ENCODE measurements around the gene PSMD10.

DNA sequence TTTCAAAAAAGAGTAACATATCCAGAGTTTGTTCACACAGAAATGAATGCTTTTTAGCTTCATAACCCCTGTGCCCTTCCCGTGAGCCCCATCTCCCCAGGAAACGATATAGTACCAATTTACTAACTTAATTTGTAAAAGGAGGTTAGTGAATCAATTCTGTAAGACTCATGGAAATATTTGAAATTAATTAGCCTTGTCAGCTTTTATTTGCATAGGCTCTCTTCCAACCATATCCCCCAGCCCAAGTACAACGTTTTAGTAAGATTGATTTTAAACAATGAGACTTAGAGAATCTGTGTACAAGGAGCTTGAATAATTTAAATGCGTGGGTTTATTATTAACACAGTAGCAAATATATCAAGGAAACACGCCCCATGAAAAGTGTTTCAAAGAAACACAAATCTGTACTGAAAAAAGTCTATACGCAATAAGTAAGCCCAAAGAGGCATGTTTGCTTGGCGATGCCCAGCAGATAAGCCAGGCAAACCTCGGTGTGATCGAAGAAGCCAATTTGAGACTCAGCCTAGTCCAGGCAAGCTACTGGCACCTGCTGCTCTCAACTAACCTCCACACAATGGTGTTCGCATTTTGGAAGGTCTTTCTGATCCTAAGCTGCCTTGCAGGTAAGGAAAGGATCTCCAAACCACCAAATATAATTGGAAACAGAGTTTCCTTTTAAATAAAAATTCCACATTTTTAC lies 46.6 kb downstream of the PSMD10 start, which contains the start of gene VSIG1:
- TF ChIP-seq EZH2 (IDR thresholded peaks at IDR 0.05; ENCODE audit: borderline replicate concordance, insufficient read depth, low read length, poor library complexity, severe bottlenecking) (no peak), RAD21 (conservative IDR thresholded peaks at IDR 0.05) (no peak), EP300 (conservative IDR thresholded peaks at IDR 0.05; ENCODE audit: poor library complexity, severe bottlenecking) (no peak), POLR2AphosphoS5 (IDR thresholded peaks at IDR 0.05) (no peak), SMC3 (conservative IDR thresholded peaks at IDR 0.05; ENCODE audit: poor library complexity) (no peak), TAF1 (IDR thresholded peaks at IDR 0.05; ENCODE audit: low read depth) (no peak), MXI1 (conservative IDR thresholded peaks at IDR 0.05; ENCODE audit: poor library complexity, severe bottlenecking) (no peak)
- TF ChIP-seq, protein P1, sequence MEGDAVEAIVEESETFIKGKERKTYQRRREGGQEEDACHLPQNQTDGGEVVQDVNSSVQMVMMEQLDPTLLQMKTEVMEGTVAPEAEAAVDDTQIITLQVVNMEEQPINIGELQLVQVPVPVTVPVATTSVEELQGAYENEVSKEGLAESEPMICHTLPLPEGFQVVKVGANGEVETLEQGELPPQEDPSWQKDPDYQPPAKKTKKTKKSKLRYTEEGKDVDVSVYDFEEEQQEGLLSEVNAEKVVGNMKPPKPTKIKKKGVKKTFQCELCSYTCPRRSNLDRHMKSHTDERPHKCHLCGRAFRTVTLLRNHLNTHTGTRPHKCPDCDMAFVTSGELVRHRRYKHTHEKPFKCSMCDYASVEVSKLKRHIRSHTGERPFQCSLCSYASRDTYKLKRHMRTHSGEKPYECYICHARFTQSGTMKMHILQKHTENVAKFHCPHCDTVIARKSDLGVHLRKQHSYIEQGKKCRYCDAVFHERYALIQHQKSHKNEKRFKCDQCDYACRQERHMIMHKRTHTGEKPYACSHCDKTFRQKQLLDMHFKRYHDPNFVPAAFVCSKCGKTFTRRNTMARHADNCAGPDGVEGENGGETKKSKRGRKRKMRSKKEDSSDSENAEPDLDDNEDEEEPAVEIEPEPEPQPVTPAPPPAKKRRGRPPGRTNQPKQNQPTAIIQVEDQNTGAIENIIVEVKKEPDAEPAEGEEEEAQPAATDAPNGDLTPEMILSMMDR (IDR thresholded peaks at IDR 0.05; ENCODE audit: poor library complexity, severe bottlenecking), result no peak
- TF ChIP-seq, protein P2, sequence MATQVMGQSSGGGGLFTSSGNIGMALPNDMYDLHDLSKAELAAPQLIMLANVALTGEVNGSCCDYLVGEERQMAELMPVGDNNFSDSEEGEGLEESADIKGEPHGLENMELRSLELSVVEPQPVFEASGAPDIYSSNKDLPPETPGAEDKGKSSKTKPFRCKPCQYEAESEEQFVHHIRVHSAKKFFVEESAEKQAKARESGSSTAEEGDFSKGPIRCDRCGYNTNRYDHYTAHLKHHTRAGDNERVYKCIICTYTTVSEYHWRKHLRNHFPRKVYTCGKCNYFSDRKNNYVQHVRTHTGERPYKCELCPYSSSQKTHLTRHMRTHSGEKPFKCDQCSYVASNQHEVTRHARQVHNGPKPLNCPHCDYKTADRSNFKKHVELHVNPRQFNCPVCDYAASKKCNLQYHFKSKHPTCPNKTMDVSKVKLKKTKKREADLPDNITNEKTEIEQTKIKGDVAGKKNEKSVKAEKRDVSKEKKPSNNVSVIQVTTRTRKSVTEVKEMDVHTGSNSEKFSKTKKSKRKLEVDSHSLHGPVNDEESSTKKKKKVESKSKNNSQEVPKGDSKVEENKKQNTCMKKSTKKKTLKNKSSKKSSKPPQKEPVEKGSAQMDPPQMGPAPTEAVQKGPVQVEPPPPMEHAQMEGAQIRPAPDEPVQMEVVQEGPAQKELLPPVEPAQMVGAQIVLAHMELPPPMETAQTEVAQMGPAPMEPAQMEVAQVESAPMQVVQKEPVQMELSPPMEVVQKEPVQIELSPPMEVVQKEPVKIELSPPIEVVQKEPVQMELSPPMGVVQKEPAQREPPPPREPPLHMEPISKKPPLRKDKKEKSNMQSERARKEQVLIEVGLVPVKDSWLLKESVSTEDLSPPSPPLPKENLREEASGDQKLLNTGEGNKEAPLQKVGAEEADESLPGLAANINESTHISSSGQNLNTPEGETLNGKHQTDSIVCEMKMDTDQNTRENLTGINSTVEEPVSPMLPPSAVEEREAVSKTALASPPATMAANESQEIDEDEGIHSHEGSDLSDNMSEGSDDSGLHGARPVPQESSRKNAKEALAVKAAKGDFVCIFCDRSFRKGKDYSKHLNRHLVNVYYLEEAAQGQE (IDR thresholded peaks at IDR 0.05; ENCODE audit: borderline replicate concordance), result no peak
